Measurements from ENCODE around the gene HDGF.

HDGF gene

DNA sequence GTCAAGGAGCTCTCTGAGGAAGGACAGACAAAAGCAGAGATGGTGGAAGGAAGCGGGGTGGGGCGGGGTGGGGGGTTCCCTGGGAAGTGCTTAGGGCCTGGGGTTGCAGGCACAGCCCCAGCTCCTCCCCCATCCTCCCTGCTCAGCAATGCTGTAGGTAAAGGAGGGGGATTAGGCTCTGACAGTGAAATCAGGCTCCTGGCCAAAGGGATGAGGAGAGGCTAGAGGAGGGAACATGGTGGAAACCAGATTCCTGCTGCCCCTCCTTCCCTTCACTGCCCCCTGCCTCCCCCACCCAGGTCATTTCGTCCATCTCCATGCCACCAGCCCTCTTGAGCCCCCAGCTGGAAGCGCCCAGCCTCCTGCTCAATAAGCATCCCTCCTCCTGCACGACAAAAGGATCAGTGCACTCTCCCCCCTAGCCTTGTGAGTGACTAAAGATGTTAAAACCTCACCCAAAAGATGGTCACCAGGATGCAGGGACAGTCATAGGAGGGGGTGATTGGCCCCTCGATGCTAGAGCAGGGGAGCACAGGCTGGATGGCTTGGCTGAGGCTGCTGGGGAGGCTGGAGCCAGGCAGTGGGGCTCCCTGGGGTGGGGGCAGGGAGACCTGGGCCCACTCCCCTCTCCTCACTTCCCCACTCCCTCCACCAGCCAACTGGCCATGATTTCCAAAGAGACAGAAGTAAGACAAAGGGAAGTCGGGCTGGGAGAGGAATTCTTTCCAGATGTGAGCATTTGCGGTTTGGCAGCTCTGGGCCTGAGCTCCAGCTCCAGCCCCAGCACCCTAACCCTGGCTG lies 43.9 kb downstream of the HDGF start:
- Histone ChIP-seq H3K4me1 (ENCODE audit: low read depth, poor library complexity, severe bottlenecking) (peaks cover 20% of the 10 kb centered on the region), H3K4me2 (no peak overlapping the region)
- TF ChIP-seq CTCF (conservative IDR thresholded peaks at IDR 0.05; ENCODE audit: low read depth, low read length) = no peak

GRCh38 chr1:156706657-156707416 lies 44.6 kb downstream of the HDGF start:
- Histone ChIP-seq H3K9ac (peak overlapping the region; percentile 10; the same call in 1 of the 2 replicates), H3K27ac (no peak overlapping the region), H3K4me2 (peak overlapping the region; percentile 79), H3K79me2 (ENCODE audit: insufficient read depth, low read depth) (no peaks in the 10 kb centered on the region), H4K20me1 (ENCODE audit: insufficient read depth) (no peaks in the 10 kb centered on the region), H3K27me3 (ENCODE audit: insufficient read depth, low read depth) (peaks cover 83% of the 10 kb centered on the region), H3K36me3 (ENCODE audit: insufficient read depth) (no peaks in the 10 kb centered on the region), H3K4me1 (ENCODE audit: low read depth, poor library complexity, severe bottlenecking) (peaks cover 20% of the 10 kb centered on the region), H3K4me3 (IDR thresholded peaks at IDR 0.05; ENCODE audit: insufficient read depth, low read depth, low read length) (peak overlapping the region; percentile 91), H2AFZ (ENCODE audit: low read depth) (peak overlapping the region; percentile 72)
- TF ChIP-seq CTCF (conservative IDR thresholded peaks at IDR 0.05; ENCODE audit: low read depth, low read length) = no peak

More for the DNA sequence above, 43.9 kb downstream of the HDGF start:
- Histone ChIP-seq H3K36me3 (ENCODE audit: insufficient read depth) (no peaks in the 10 kb centered on the region), H3K27ac (no peak overlapping the region), H2AFZ (ENCODE audit: low read depth) (no peak overlapping the region), H3K27me3 (ENCODE audit: insufficient read depth, low read depth) (peaks cover 78% of the 10 kb centered on the region), H3K4me3 (IDR thresholded peaks at IDR 0.05; ENCODE audit: insufficient read depth, low read depth, low read length) (no peak overlapping the region), H4K20me1 (ENCODE audit: insufficient read depth) (no peaks in the 10 kb centered on the region), H3K79me2 (ENCODE audit: insufficient read depth, low read depth) (no peaks in the 10 kb centered on the region), H3K9ac (no peak overlapping the region)

- Histone ChIP-seq H4K20me1 (ENCODE audit: insufficient read depth) (no peaks in the 10 kb centered on the region), H3K4me3 (IDR thresholded peaks at IDR 0.05; ENCODE audit: insufficient read depth, low read depth, low read length) (peak overlapping the region; percentile 91), H3K4me2 (peak overlapping the region; percentile 79), H3K27me3 (ENCODE audit: insufficient read depth, low read depth) (peaks cover 86% of the 10 kb centered on the region), H3K4me1 (ENCODE audit: low read depth, poor library complexity, severe bottlenecking) (peaks cover 20% of the 10 kb centered on the region), H3K79me2 (ENCODE audit: insufficient read depth, low read depth) (no peaks in the 10 kb centered on the region), H3K27ac (no peak overlapping the region), H2AFZ (ENCODE audit: low read depth) (peak overlapping the region; percentile 72), H3K9ac (peak overlapping the region; percentile 10; the same call in 1 of the 2 replicates), H3K36me3 (ENCODE audit: insufficient read depth) (no peaks in the 10 kb centered on the region)
- TF ChIP-seq CTCF (conservative IDR thresholded peaks at IDR 0.05; ENCODE audit: low read depth, low read length) = peak; percentile 100
These were observed 45.4 kb downstream of the HDGF start for GRCh38 chr1:156705918-156706656.

DNA sequence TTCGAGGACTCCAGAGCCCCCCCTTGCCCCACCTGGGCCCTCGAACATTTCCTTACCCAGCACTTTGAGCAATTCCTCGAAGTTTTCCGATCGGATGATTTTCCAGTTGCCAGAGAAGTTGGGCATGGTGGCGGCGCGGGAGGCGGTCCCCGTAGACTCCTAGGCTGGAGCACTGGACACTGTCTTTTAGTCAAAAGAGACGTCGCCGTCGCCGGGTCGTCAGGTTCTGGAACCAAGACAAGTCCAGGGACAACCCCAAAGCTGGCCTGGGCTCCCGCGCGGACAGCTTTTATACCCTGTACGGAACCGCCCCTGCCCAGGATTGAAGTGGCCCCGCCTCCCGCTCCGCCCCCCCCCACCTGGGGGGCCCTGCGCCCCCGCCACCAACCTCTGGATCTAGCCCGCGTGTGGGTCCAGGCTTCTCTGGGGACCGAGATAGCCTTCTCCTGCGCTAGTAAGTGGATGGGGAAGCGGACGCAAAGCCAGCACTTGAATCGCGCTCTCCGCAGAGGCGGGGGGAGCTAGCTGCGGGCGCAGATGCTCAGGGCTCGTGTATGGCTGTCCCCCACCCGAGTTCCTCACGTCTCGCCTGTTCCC lies 46.1 kb downstream of the HDGF start, which contains the start of gene CRABP2:
TSS of gene CRABP2 (minus strand) at position 263 of the 597 bp plus-strand sequence. CDS start at position 126, 137 bp downstream.
- Histone ChIP-seq H3K36me3 (ENCODE audit: insufficient read depth) (no peaks in the 10 kb centered on the region), H3K4me2 (peak within 1 kb of the TSS; percentile 79), H4K20me1 (ENCODE audit: insufficient read depth) (no peaks in the 10 kb centered on the region), H3K27me3 (ENCODE audit: insufficient read depth, low read depth) (peaks cover 92% of the 10 kb centered on the region), H3K79me2 (ENCODE audit: insufficient read depth, low read depth) (no peaks in the 10 kb centered on the region), H3K4me3 (IDR thresholded peaks at IDR 0.05; ENCODE audit: insufficient read depth, low read depth, low read length) (peak within 1 kb of the TSS; percentile 91), H3K9ac (peak within 1 kb of the TSS; percentile 10; the same call in 1 of the 2 replicates), H3K27ac (no peak within 1 kb of the TSS), H3K4me1 (ENCODE audit: low read depth, poor library complexity, severe bottlenecking) (peaks cover 20% of the 10 kb centered on the region), H2AFZ (ENCODE audit: low read depth) (peak within 1 kb of the TSS; percentile 72)
- no peak for TF ChIP-seq CTCF (conservative IDR thresholded peaks at IDR 0.05; ENCODE audit: low read depth, low read length)
